Stomach (tissue), 9 donors: ENCODE data around the gene OR5M10. TPM values are rescaled to one million over a fixed set of nuclear protein-coding genes. Genes with fewer than 3 reads are reported as not detected.
"Not testable (repeated sequence)": the region's sequence is repeated elsewhere in the genome, so short reads cannot be mapped to it uniquely, and the experiment has no call there.

Experiments
- DNase-seq, 2 donors: peaks; one replicate each; pipeline versions ENCODE4 v3.0.0 to v3.0.0-alpha.2; 2013 to 2019
- H3K27ac ChIP-seq, 5 donors: fragments of 200-600 bp in 4 of 5; sonication (generic) in 4 of 5; one replicate each; pipeline ENCODE4 v1.5.1; 2013 to 2019; ENCODE audit warnings: mild to moderate bottlenecking in 1 of 5, moderate library complexity in 1 of 5
- H3K27me3 ChIP-seq, 3 donors: fragments of 200-600 bp; sonication (generic); one replicate each; pipeline ENCODE4 v1.5.1; 2017 to 2019; ENCODE audit warnings: mixed run types in 1 of 3
- H3K36me3 ChIP-seq, 4 donors: fragments of 200-600 bp; sonication (generic); 1 replicate in 3 of 4; 2 replicates in 1 of 4; pipeline ENCODE4 v1.5.1; 2016 to 2019
- H3K4me1 ChIP-seq, 4 donors: fragments of 200-600 bp; sonication (generic); one replicate each; pipeline ENCODE4 v1.5.1; 2016 to 2019
- H3K4me3 ChIP-seq, 4 donors: fragments of 200-600 bp; sonication (generic) in 3 of 4; one replicate each; pipeline ENCODE4 v1.5.1; 2016 to 2019; ENCODE audit warnings: mild to moderate bottlenecking in 1 of 4
- H3K9me3 ChIP-seq, 4 donors: fragments of 200-600 bp; sonication (generic); one replicate each; pipeline ENCODE4 v1.5.1; 2016 to 2019
- EP300 ChIP-seq: sonication (generic); formaldehyde crosslinking; IDR thresholded peaks from one replicate; pipeline ENCODE4 v1.6.1; 2017; ENCODE audit warnings: antibody characterized with exemption
- POLR2A ChIP-seq, 4 donors: fragments of 450-650 bp; IDR thresholded peaks; one replicate each; pipeline ENCODE4 v1.6.1; 2016; ENCODE audit warnings: antibody characterized with exemption in 4 of 4, control low read depth in 2 of 4, mild to moderate bottlenecking in 1 of 4, moderate library complexity in 1 of 4
- POLR2AphosphoS5 ChIP-seq, 3 donors: sonication (generic); formaldehyde crosslinking; IDR thresholded peaks; one replicate each; pipeline ENCODE4 v1.6.1; 2016; ENCODE audit warnings: antibody characterized with exemption in 3 of 3
- WGBS, 5 donors: extraction: QIAGEN DNeasy Blood & Tissue Kit in 3 of 5; methylation state at CpG; one replicate each; pipeline versions ENCODE4 v1.1.5 to v1.1.7; 2013 to 2018; 5-methylcytosine and 5-hydroxymethylcytosine counted together
- intact Hi-C: fragments of 100-400 bp; cut with DNase I; formaldehyde crosslinking; loops from one replicate; pipeline ENCODE4 v1.15.1; 2023; ENCODE audit warnings: low total_unique reads
- polyA plus RNA-seq, 3 donors: library from polyadenylated mRNA; stranded (reverse); fragments of 200-250 nt; gene quantifications; one replicate each; pipeline ENCODE4 v1.2.3, GENCODE V29; 2013
- total RNA-seq, 5 donors: library from RNA; depleted of rRNA; stranded (reverse); fragments of >200 nt; gene quantifications; one replicate each; pipeline versions ENCODE4 v1.1.0 to v1.2.3, GENCODE V29; 2014 to 2016
- TF ChIP-seq, protein P1 (sequence below), 7 experiments: fragments of 450-650 bp in 4 of 7; fragments of 200-600 bp in 3 of 7; sonication (generic) in 3 of 7; IDR thresholded peaks; one replicate each; pipeline ENCODE4 v1.5.1; 2016 to 2019; ENCODE audit warnings: antibody characterized with exemption in 7 of 7, control low read depth in 2 of 7, mild to moderate bottlenecking in 1 of 7
- donor health status: healthy with polysubstance abuse.
- donor health status: Bipolar disorder and iron deficiency.
- donor health status: healthy.

The OR5M10 gene
- total and polyA plus RNA-seq, 8 donors = not detected

DNA sequence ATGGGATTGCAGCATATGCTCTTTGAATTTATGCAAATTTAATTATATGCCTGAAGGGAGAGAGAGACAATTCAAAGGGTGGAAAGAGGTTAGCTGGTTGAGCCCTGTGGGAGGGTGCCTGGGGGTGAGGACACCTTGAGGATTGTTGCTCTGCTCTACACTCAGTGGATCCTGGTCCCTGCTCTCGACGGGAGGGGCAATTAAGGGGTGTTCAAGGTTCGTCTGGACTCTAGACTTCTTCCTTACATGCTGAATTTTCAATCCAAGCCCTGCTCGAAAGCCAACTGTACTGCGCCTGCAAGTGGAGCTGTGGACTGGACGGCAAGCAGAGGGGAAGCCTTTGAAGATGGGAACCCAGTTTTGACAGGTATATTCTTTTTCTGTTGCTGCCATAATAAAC lies 18.9 kb downstream of the OR5M10 start:
- intact Hi-C loops = no loop called here
- Histone ChIP-seq H3K36me3 (no peaks in the 10 kb centered on the region), H3K9me3 (peaks cover 0 to 9% (median 7%) of the 10 kb centered on the region in 4 donors), H3K27me3 (no peaks in the 10 kb centered on the region), H3K27ac (no peak overlapping the region), H3K4me3 (no peak overlapping the region), H3K4me1 (no peaks in the 10 kb centered on the region)
- DNase-seq = no peak
- TF ChIP-seq, protein P1, sequence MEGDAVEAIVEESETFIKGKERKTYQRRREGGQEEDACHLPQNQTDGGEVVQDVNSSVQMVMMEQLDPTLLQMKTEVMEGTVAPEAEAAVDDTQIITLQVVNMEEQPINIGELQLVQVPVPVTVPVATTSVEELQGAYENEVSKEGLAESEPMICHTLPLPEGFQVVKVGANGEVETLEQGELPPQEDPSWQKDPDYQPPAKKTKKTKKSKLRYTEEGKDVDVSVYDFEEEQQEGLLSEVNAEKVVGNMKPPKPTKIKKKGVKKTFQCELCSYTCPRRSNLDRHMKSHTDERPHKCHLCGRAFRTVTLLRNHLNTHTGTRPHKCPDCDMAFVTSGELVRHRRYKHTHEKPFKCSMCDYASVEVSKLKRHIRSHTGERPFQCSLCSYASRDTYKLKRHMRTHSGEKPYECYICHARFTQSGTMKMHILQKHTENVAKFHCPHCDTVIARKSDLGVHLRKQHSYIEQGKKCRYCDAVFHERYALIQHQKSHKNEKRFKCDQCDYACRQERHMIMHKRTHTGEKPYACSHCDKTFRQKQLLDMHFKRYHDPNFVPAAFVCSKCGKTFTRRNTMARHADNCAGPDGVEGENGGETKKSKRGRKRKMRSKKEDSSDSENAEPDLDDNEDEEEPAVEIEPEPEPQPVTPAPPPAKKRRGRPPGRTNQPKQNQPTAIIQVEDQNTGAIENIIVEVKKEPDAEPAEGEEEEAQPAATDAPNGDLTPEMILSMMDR (IDR thresholded peaks at IDR 0.05) = no peak
- no peak for TF ChIP-seq POLR2A (IDR thresholded peaks at IDR 0.05)
- 53 to 68% (median 65%) methylated on average over 6 of the region's 6 CpGs for WGBS, 5 donors

DNA sequence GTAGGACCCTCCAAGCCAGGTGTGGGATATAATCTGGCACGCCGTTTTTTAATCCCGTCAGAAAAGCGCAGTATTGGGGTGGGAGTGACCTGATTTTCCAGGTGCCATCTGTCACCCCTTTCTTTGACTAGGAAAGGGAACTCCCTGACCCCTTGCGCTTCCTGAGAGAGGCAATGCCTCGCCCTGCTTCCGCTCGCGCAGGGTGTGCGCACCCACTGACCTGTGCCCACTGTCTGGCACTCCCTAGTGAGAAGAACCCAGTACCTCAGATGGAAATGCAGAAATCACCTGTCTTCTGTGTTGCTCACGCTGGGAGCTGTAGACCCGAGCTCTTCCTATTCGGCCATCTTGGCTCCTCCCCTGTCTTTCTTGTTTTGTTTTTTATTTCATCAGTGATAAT lies 22.8 kb downstream of the OR5M10 start:
- H3K27ac ChIP-seq, H3K9me3 ChIP-seq, H3K4me3 ChIP-seq, H3K36me3 ChIP-seq, DNase-seq, intact Hi-C loops, H3K4me1 ChIP-seq, H3K27me3 ChIP-seq: not testable (repeated sequence)
- WGBS, 5 donors = 77 to 89% (median 84%) methylated on average over 10 to 13 of the region's 13 CpGs

DNA sequence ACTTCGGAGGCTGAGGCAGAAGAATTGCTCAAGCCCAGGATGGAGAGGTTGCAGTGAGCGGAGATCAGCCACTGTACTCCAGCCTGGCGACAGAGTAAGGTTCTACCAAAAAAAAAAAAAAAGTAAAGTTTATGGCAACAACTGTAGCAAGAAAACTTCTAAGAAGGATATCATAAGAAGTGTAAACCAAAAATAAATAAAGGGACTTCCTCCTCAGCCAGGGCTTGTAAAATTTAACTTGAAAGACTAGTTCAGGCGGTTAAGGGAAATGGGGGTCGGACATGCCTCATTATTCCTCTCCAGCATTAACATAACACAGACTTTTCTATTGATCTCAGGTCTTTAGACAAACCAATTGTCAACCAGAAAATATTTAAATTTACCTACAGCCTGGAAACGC lies 32.0 kb downstream of the OR5M10 start:
- H3K9me3 ChIP-seq = peaks cover 0 to 11% (median 3%) of the 10 kb centered on the region in 4 donors
- TF ChIP-seq POLR2A (IDR thresholded peaks at IDR 0.05) = no peak
- no peak for TF ChIP-seq EP300
- TF ChIP-seq, protein P1 (IDR thresholded peaks at IDR 0.05) = no peak
- H3K27ac ChIP-seq = no peak overlapping the region
- H3K27me3 ChIP-seq = no peaks in the 10 kb centered on the region
- H3K4me3 ChIP-seq = no peak overlapping the region
- intact Hi-C loops = no loop called here
- 65 to 76% (median 69%) methylated on average over 6 of the region's 6 CpGs for WGBS, 5 donors
- no peaks in the 10 kb centered on the region for H3K4me1 ChIP-seq
- H3K36me3 ChIP-seq = no peaks in the 10 kb centered on the region
- DNase-seq = peak in 1 of 2 donors; percentile 6

DNA sequence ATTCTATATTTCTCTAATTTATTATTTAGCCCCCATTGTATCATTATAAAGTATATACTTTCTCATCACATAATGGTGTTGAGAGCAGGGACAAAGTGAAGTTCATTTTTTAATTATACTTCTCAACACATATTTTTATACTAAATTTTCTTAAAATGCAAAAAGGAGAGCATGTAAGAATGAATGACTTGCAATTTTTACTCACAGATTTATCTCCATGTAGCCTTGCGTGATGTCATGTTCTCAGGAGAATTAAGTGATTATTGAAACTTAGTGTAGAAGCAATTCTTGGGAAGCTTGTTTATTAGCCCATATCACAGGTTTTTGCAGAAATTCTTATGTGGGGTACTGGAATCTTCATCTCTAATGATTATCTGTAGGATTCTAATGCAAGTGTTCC lies 33.8 kb downstream of the OR5M10 start:
- peaks cover 0 to 15% (median 3%) of the 10 kb centered on the region in 4 donors for H3K9me3 ChIP-seq
- H3K4me3 ChIP-seq = no peak overlapping the region
- WGBS, 5 donors = 92 to 100% (median 97%) methylated on average over 1 of the region's 1 CpG
- H3K4me1 ChIP-seq = no peaks in the 10 kb centered on the region
- intact Hi-C loops = no loop called here
- no peak overlapping the region for H3K27ac ChIP-seq
- H3K36me3 ChIP-seq = no peaks in the 10 kb centered on the region
- no peaks in the 10 kb centered on the region for H3K27me3 ChIP-seq
- no peak for DNase-seq
- TF ChIP-seq POLR2A (IDR thresholded peaks at IDR 0.05) = no peak
- no peak for TF ChIP-seq EP300
- TF ChIP-seq POLR2AphosphoS5 (IDR thresholded peaks at IDR 0.05) = no peak
- TF ChIP-seq, protein P1 (IDR thresholded peaks at IDR 0.05) = no peak

DNA sequence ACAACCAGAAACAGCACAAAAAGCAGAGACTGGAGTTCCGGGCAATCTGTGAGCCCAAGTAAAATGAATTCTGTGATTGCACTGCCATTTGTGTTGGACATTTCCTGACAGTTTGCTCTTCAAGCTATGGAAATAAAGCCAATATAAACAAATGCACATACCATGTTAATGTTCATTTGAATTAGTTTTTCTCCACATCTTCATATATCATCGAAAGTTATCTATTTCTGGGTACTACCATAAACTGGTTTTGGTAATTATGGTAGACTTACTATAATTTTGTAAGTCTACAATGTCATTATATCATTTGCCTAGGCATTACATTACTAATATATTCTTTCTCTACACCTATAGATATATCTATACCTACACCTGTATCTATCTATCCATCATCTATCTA lies 34.4 kb downstream of the OR5M10 start, which contains the start of gene OR5M11:
Gene OR5M11 (minus strand): TSS at position 101 of the 400 bp plus-strand sequence. CDS start 0 bp downstream, at position 101.
- TF ChIP-seq, protein P1 (IDR thresholded peaks at IDR 0.05) = no peak
- no peak for TF ChIP-seq EP300
- no peak for TF ChIP-seq POLR2AphosphoS5 (IDR thresholded peaks at IDR 0.05)
- TF ChIP-seq POLR2A (IDR thresholded peaks at IDR 0.05) = no peak
- Histone ChIP-seq H3K27ac (no peak within 1 kb of the TSS), H3K4me3 (no peak within 1 kb of the TSS), H3K36me3 (no peaks in the 10 kb centered on the region), H3K4me1 (no peaks in the 10 kb centered on the region), H3K27me3 (no peaks in the 10 kb centered on the region), H3K9me3 (peaks cover 0 to 15% (median 3%) of the 10 kb centered on the region in 4 donors)
- WGBS, 5 donors = 65 to 90% (median 89%) methylated on average over 2 of the region's 2 CpGs
- no peak for DNase-seq
- intact Hi-C loops = no loop called here
